Measurements from ENCODE around the gene ITGAL.

DNA sequence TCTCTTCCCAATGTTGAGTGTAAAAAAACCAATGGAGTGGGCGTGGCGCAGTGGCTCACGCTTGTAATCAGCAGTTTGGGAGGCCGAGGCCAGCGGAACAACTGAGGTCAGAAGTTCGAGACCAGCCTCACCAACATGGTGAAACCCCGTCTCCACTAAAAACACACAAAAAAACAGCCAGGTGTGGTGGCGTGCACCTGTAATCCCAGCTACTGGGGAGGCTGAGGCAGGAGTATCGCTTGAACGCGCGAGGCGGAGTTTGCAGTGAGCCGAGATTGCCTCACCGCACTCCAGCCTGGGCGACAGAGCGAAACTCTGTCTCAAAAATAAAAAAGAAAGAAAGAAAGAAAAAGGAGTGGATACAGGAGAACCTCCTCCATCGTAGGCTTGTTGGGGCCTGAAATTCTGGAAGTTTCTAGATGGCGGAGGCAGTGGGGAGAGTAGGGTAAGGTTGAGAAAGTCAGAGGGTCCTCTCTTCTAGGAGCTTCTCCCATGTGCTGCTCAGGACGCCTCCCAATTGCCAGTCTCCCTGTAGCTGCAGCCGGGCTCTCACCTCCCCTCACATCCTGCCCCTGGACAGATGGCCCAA is 86.3 kb downstream of the ITGAL start:
- TF ChIP-seq POLR2A (IDR thresholded peaks at IDR 0.05; ENCODE audit: low read length) (no peak), GATA1 (IDR thresholded peaks at IDR 0.05; ENCODE audit: low read depth, low read length) (no peak)
